ENCODE measurements around the gene LYPD6. TPM values are rescaled to one million over a fixed set of nuclear protein-coding genes. Genes with fewer than 3 reads are reported as not detected.

The LYPD6 gene
- total RNA-seq, 2 donors from 2014 or later, result 3.5 to 4.0 TPM

DNA sequence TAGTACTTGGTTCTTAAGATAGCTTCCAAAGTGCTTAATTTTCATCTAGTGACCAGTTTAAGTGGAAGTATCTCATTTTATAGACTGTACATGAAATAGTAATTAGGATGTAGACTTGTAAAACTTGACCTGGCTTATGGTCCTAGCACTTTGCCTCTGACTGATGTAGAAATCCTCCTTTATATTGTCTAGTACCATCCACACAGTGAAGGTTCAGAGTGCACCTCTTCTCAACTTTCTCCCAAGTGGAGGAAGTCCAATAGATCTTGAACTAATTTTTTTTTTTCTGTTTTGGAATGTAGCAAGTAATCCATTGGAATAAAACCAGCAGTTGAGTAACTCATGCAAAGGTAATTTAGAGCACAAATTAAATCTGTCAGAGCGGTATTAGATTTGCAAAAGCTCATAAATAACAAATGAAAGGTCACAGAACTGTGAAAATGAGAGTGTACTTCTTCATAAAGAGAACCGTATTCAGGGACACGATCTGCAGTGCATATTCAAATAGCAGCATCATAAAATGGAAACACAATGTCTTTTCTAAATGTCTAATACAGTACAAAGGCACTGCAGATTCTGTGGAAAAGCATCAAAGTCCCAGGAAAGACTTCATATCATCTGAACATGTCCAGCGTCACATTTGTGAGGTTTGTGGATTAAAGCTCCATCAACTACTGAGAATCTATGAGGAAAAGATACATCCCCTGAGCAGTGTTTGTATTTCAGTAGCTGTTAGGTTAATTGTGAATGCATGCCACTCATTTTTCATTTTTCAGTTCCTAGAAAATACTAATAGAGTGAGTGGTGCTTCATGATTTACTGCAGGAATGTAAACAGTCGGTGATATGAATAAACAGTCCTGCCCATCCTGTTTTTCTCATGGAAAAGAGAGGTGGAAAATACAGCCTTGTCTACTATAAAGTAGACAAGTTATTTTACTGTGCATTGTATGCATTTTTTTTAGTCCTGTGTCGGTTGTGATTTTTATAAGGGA is 100.7 kb downstream of the LYPD6 start:
- intact Hi-C loops (cut with DNase I, micrococcal nuclease), result no loop called here
- DNase-seq, result no peak
- no peak for ATAC-seq

DNA sequence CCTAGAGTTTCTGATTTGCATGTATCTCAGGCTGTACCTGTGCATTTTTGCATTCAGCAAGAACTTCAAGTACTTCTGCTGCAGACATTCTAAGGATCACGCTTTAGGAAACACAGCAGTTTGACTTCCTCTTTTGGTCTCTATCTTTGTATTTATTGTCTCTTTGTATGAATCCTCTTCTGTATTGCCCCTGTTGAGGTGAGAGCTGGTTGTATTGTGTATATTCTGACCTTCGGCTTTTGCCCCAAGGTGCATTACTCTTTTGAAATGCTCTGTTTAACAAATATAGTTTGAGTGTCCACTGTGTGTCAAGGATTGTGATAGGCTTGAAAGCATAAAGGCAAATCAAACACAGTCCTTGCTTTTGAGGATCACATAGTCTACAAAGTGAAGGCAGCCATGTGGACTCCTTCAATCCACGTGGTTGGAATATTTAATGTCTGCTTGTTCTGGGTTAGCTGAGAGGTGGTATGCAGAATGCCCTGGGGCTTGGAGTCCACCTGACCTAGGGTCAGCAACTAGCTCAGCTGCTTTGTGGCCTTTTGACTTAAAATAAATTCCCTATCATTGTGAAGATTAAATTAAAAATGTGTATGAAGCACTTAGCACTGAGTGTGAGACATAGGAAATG is 108.1 kb downstream of the LYPD6 start:
- ATAC-seq, result no peak
- DNase-seq, result no peak
- intact Hi-C loops (cut with DNase I, micrococcal nuclease), result no loop called here

DNA sequence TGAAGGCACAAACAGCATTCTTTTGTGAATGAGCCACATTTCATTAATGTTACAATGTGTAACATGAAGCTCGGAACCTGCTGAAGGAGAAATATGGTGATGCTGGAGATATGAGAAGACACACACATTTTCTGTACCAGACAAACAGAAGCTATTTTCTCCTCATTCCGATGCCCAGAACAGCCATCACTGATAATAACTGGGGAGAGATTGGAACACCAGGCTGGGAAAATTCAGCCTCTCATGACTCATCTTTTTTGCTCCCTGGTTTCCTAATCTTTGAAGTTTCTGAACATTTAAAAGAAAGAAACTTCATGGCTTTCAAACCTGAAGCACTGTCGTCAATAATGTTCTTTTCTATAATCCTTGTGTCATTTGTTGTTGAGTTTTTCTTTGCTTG is 110.9 kb downstream of the LYPD6 start:
- no peak for ATAC-seq
- no peak for DNase-seq
- intact Hi-C loops (cut with DNase I, micrococcal nuclease), result no loop called here

DNA sequence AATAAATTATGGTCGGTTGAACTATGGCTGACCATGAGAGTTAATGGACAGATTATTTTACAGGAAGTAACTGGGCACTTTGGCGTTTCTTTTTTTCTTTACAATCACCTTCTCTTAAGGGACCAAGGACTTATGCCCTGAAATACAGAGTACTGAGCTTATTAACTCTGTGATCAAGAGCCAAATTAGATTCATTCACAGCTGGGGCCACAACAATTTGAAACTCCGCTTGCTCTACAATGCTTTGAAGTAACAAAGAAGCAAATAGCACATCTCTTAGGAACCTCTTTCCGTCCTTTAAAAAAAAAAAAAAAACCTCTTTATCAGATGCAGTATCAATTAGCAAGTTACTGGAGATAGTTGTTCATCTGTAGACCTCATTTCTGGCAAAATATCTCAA is 112.0 kb downstream of the LYPD6 start:
- DNase-seq, result no peak
- ATAC-seq, result no peak
- intact Hi-C loops (cut with DNase I, micrococcal nuclease), result no loop called here

DNA sequence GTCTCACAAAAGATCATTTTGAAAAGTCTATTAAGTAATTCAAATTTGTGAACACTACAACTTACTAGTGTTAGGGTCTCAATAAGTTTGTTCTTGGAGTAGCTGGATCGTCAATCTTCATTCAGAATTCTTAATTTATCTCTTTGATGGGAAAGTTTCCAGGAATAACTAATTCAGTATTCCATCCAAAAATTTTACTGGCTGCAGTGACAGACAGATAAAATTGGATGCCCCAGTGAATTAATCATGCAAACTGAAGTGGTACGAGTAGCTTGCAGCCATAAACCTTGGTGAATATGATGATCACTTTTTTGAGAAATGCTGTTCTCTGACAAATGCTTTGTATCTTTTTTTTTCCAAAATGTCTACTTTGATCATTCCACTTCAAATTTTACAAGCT is 112.8 kb downstream of the LYPD6 start:
- ATAC-seq, result no peak
- no peak for DNase-seq
- intact Hi-C loops (cut with DNase I, micrococcal nuclease), result no loop called here

DNA sequence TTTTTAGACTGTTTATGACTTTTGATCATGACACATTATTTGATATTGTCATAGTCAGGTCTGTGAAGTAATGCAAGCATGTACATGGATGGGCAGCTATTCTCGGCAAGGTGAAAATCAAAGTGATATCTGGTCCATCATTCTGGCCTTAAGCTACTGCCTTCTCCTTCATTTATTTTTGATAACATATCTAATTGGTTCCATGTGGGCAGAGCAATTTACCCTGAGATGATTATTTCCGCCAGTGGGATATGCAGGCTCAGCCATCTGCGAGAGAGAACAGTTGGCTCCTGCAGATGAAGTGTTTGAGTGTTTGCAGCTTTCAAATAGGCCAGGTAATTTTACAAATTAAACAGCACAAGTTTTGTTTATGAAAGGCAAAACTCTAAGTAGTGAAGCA is 116.4 kb downstream of the LYPD6 start:
- ATAC-seq (no peak), DNase-seq (no peak)
- intact Hi-C loops (cut with DNase I, micrococcal nuclease), result no loop called here

DNA sequence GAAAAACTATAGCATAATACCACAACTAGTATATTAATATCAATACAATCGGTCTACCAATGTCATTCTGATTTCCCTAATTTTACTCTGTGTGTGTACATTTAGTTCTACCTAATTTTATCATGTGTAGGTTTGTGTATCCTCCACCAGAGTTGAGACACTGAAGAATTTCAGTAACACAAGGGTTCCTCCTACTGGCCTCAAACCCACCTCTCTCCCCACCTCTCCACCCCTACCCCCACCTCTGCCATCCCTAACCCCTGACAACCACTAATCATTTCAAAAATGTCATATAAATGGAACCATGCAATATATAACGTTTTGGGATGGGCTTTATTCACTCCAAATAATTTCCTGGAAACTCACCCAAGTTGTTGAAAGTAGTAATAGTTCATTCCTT is 117.9 kb downstream of the LYPD6 start:
- no peak for ATAC-seq
- intact Hi-C loops (cut with DNase I, micrococcal nuclease), result no loop called here
- no peak for DNase-seq

DNA sequence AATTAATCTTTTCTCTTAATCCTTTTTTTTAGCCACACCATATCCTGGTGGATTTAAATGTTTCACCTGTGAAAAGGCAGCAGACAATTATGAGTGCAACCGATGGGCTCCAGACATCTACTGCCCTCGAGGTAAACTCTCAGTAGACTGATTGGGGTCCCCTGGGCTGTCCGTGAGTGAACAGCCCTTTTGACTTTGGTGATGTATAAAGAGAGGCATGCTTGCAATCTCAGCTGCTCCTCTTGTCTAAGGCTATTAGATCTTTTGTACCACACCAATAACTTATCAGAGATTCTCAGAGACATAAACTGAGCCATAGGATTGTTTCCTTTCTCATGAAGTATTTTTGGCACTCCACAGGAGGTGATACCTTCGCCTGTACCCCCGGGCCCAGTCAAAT is 118.6 kb downstream of the LYPD6 start:
- DNase-seq, result no peak
- intact Hi-C loops (cut with DNase I, micrococcal nuclease), result no loop called here
- ATAC-seq, result no peak

DNA sequence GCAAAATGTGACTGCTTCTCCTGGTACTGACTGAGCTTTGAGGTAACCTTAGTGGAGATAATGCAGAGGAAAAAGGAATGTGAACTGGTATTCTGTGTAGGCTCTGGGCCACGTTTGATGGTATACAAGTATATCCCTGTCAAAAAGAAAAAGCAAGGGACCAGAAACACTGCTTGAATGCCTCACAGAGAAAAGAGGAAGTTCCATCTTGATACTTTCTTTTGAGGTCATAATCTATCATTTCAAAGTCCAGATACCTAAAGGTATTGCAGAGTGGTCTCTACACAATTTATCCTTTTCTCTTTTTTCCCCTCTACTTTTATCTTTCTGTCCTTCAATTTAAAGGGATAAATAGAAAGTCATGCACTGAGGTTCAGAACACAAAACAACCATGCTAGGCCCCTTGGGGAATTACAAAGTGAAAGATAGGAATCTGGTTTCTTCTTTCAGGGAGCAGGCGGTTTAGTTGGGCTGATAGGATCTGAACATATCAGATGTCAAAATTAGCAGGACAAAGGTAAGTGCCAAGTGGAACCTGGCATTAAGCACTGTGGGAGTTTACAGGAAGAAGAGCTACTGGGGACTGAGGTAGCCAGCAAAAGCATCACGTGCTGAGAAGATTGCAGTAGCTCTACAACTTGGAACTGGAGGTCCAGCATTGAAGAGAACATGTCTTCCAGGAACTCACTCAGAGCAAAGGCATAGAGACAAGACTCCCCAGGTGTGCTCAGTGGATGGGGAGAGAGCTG is 121.2 kb downstream of the LYPD6 start:
- ATAC-seq, result no peak
- DNase-seq, result no peak
- intact Hi-C loops (cut with DNase I, micrococcal nuclease), result no loop called here

DNA sequence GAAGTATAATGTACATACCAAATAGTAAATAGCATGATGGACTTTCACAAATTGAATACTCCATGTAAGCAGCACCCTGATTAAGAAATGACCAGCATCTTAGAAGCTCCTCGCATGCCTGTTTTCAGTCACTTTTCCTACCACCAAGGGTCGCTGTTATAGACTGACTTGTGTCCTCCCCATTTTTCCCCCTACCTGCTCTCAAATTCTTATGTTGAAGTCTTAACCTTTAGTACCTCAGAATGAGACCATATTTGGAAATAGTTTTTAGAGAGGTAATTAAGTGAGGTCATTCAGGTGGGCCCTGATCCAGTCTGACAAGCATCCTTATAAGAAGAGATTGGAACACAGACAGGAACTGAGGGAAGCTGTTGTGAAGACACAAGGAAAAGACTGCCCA is 125.9 kb downstream of the LYPD6 start:
- ATAC-seq (no peak), DNase-seq (no peak)
- intact Hi-C loops (cut with DNase I, micrococcal nuclease), result no loop called here

DNA sequence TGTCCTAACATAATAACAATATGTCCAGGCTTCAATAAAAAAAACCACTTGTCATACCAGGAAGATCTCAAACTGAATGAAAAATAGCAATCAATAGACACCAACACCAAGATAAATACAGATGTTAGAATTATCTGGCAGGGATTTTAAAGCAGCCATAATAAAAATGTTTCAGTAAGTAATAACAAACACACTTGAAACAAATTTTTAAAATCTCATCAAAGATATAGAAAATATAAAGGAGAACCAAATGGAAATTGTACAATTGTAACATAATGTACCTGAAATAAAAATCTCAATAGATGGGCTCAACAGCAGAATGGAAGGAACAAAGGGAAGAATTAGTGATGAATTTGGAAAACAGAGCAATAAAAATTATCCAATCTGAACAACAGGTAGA is 128.1 kb downstream of the LYPD6 start:
- ATAC-seq (no peak), DNase-seq (no peak)
- intact Hi-C loops (cut with DNase I, micrococcal nuclease), result no loop called here

DNA sequence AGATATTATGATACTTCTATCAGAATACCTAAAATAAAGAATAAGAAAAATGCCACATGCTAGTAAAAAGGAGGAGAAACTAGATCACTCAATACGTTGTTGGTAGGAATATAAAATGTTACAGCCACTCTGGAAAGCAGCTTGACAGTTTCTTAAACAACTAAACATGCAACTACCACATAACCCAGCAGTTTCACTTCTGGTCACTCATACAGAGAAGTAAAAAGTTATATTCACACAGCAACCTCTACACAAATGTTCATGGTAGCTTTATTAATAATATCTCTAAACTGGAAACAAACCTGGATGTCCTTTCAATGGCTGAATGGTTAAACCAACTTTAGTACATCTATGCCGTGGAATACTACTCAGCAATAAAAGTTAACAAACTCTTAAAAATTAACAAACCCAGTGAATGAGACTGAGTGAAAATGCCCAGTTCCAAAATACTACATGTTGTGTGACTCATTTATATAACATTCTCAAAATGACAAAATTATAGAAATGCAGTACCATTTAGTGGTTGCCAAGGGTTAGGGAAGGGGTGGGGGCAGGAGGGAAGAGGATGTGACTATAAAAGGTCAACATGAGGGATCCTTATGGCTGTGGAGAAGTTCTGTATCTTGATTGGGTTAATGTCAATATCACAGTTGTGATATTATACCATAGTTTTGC is 133.1 kb downstream of the LYPD6 start:
- DNase-seq (no peak), ATAC-seq (no peak)
- intact Hi-C loops (cut with DNase I, micrococcal nuclease), result no loop called here

DNA sequence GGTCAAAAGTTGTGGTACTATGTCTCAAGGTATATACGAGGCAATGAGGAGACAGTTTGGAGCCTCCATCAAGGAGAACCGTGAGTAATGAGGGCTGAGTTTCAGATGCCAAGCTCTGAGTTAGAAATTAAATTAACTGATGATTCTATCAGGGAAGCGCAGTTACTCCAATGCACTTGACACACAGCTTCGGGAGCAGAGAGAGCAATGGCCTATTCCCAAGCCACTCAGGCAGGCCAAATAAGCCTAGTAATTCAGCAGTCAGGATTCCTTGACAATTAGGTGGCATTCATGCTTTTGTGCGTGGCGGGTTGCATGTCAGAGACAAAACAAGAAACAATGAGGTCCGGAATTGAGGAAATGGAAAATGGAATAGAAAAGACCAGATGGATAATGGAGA is 134.0 kb downstream of the LYPD6 start:
- intact Hi-C loops (cut with DNase I, micrococcal nuclease), result no loop called here
- ATAC-seq (no peak), DNase-seq (no peak)

DNA sequence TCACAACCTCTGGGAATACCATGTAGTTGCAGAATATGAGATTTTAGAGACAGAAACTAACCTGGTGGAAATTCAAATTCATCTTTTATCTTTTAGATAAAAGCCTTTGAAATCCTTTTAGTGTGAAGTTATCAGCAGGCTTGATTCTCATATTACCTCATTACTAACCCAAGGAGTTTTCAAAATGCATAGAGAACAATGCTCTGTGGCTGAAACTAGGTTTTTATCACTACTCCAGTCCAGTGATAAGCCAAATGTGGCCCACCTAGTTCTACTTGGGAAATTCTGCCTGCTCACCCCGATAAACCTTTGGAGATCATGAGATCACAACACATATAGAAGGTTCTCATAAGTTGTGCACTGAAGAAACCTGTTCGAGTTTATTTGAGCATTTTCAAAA is 135.5 kb downstream of the LYPD6 start:
- intact Hi-C loops (cut with DNase I, micrococcal nuclease), result no loop called here
- DNase-seq, result no peak
- no peak for ATAC-seq

DNA sequence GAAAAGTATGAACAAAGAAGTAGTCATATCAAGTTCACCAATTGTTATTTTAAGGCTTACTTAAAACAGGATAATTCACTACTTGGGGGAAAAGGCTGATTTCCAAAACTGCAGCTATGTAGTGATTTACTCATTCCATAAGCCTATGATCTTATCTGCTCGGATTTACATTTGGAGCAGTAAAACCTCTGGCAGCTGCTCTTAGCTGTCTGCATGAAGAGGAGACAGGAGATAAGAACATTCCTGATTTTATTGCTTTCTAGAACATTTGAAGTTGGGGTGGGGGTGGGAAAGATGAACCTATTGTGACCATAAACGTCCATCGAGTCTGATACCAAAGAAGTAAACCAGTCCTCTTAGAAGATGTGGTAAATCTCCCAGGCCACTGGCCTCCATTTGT is 136.2 kb downstream of the LYPD6 start:
- no peak for DNase-seq
- intact Hi-C loops (cut with DNase I, micrococcal nuclease), result no loop called here
- no peak for ATAC-seq

DNA sequence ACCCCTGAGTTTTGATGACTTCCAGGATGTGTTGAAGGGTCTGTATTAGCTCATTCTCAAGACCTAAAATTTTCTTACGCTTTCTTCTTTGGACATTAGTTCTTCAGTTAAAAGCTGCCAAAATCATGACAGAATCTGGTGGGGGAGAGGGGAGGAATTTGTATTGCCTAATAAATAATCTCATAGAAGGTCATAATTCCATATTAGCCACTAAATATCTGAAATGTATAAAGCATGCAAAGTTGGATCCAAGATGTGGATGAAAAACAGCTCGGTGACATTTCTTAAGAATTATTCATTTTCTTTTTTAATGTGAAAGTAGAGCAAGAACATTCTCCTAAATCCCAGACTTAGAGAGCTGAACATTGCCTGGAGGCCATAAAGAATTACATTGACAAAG is 137.0 kb downstream of the LYPD6 start:
- intact Hi-C loops (cut with DNase I, micrococcal nuclease), result no loop called here
- ATAC-seq (no peak), DNase-seq (no peak)

DNA sequence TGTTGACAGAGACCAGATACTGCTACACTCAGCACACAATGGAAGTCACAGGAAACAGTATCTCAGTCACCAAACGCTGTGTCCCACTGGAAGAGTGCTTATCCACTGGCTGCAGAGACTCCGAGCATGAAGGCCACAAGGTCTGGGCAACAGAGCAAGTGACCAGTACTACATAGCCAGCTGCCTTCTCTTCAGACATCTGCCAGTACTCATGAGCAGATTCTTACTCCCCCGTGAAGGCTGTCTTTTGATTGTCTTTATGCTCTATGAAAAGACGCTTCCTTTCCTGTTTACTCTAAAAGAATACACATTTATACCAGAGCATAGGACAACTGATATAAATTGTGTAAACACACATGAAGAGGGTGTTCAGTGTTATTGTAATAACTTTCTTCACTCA is 138.2 kb downstream of the LYPD6 start:
- DNase-seq (no peak), ATAC-seq (no peak)
- intact Hi-C loops (cut with DNase I, micrococcal nuclease), result no loop called here

DNA sequence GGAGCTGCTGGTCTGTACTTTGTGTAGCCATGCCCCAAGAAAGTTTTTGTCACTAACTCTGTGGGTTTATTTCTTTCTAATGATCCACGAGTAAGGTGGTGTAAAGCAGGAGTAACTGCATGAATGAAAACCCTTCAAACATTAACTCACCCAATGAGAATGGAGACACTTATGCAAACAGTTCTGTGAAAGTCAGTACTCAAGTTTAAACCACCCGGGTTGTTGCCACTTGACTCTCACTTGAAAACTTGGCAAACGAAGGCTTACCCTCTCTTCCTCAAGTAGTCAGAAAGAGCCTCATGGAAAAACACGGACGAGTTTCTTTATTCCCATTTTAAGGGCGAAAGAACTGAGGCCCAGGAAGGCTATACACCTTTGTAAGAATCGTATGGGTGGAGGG is 139.7 kb downstream of the LYPD6 start:
- DNase-seq, result no peak
- no peak for ATAC-seq
- intact Hi-C loops (cut with DNase I, micrococcal nuclease), result no loop called here

DNA sequence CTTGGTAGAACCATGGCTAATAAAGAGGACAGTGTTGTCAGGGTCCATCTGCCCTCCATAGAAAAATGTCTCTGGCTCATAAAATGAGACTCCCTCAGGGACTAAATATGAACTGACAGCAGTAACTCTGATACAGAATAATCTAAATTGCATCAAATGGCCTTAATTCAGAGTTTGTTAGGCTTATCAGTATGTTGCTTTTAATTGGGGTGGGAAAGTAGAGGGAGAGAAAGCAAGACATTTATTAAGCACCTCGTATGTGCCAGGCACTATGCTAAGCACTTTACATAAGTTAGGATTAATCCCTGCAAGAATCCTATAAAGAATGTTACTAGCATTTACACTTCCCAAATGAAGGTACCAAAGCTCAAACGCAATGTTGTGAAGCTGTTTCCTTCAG is 142.0 kb downstream of the LYPD6 start:
- intact Hi-C loops (cut with DNase I, micrococcal nuclease), result no loop called here
- DNase-seq (no peak), ATAC-seq (no peak)

Data from left colon (tissue), 2 donors.